HEK293 (cell line): Measurements from ENCODE around the gene RMDN3.
A peak's percentile ranks its signal among the peaks of the same experiment; 100 is the strongest.

ENCODE experiments used
- CTCF ChIA-PET: fragments of 350-600 bp; formaldehyde crosslinking; extraction: SDS; loops from one replicate; lab custom pipeline; 2021; ENCODE audit warnings: antibody characterized with exemption; lab: Yijun Ruan, JAX
- POLR2A ChIA-PET: fragments of 300-600 bp; formaldehyde crosslinking; extraction: SDS; loops from one replicate; lab custom pipeline; 2020; ENCODE audit warnings: antibody characterized with exemption, inconsistent platforms; lab: Yijun Ruan, JAX
- H3K27ac ChIP-seq: fragments of 200-500 bp; sonication (Bioruptor generic); 2 replicates; pipeline ENCODE4 v1.5.1; 2014; ENCODE audit warnings: low read depth, low read length, control low read depth, inconsistent platforms; ENCODE audit errors: extremely low read depth
- H3K36me3 ChIP-seq, 2 experiments: fragments of 200-500 bp in 1 of 2; sonication (Bioruptor generic) in 1 of 2; 1 replicate in 1 of 2; 2 replicates in 1 of 2; pipeline ENCODE4 v1.5.1; 2014 to 2017; ENCODE audit warnings: inconsistent platforms in 2 of 2, low read length in 2 of 2; ENCODE audit not compliant: control insufficient read depth in 2 of 2, insufficient read depth in 1 of 2
- H3K4me1 ChIP-seq: fragments of 200-500 bp; sonication (Bioruptor generic); 2 replicates; pipeline ENCODE4 v1.5.1; 2014; ENCODE audit warnings: mild to moderate bottlenecking, low read length, inconsistent platforms; ENCODE audit not compliant: control insufficient read depth, insufficient read depth
- H3K4me3 ChIP-seq: 2 replicates; pipeline ENCODE4 v1.5.1; 2011; ENCODE audit warnings: low read depth, mild to moderate bottlenecking, control low read depth, low read length, moderate library complexity
- H3K9me3 ChIP-seq: fragments of 200-500 bp; sonication (Bioruptor generic); 2 replicates; pipeline ENCODE4 v1.5.1; 2014; ENCODE audit warnings: low read depth, low read length, inconsistent platforms; ENCODE audit not compliant: control insufficient read depth, insufficient read depth
- BCL11A ChIP-seq: fragments of 450-650 bp; formaldehyde crosslinking; IDR thresholded peaks from 2 replicates; pipeline ENCODE4 v1.5.1; 2016; ENCODE audit warnings: low read depth, missing biosample characterization, missing genetic modification characterization
- GLIS1 ChIP-seq: fragments of 450-650 bp; formaldehyde crosslinking; IDR thresholded peaks from 2 replicates; pipeline ENCODE4 v1.5.1; 2016; ENCODE audit warnings: missing biosample characterization, missing genetic modification characterization
- HOXD13 ChIP-seq: sonication (generic); formaldehyde crosslinking; IDR thresholded peaks from 2 replicates; pipeline ENCODE4 v1.8.0; 2022; ENCODE audit warnings: missing genetic modification reagents, borderline replicate concordance
- IKZF3 ChIP-seq: fragments of 450-650 bp; IDR thresholded peaks from 2 replicates; pipeline ENCODE4 v1.5.0; 2018; ENCODE audit warnings: missing biosample characterization, mild to moderate bottlenecking, missing genetic modification characterization, moderate library complexity
- KLF1 ChIP-seq: fragments of 450-650 bp; formaldehyde crosslinking; IDR thresholded peaks from 2 replicates; pipeline ENCODE4 v1.5.1; 2016; ENCODE audit warnings: missing biosample characterization, missing genetic modification characterization
- KLF10 ChIP-seq: fragments of 450-650 bp; IDR thresholded peaks from 2 replicates; pipeline ENCODE4 v1.5.1; 2018; ENCODE audit warnings: missing biosample characterization, mild to moderate bottlenecking, missing genetic modification characterization
- KLF7 ChIP-seq: fragments of 450-650 bp; formaldehyde crosslinking; IDR thresholded peaks from 2 replicates; pipeline ENCODE4 v1.5.1; 2016; ENCODE audit warnings: missing biosample characterization, missing genetic modification characterization, borderline replicate concordance
- TRIM28 ChIP-seq: IDR thresholded peaks from 2 replicates; pipeline ENCODE4 v1.6.1; 2011; ENCODE audit warnings: low read length, control low read depth, borderline replicate concordance
- ZBTB17 ChIP-seq: fragments of 450-650 bp; formaldehyde crosslinking; IDR thresholded peaks from 2 replicates; pipeline ENCODE4 v1.5.1; 2016; ENCODE audit warnings: missing biosample characterization, missing genetic modification characterization
- ZBTB20 ChIP-seq: fragments of 450-650 bp; formaldehyde crosslinking; IDR thresholded peaks from 2 replicates; pipeline ENCODE4 v1.5.1; 2016; ENCODE audit warnings: missing biosample characterization, missing genetic modification characterization
- ZBTB21 ChIP-seq: fragments of 450-650 bp; formaldehyde crosslinking; IDR thresholded peaks from 2 replicates; pipeline ENCODE4 v1.5.1; 2017; ENCODE audit warnings: missing biosample characterization, missing genetic modification characterization
- ZBTB48 ChIP-seq: fragments of 450-650 bp; formaldehyde crosslinking; IDR thresholded peaks from 2 replicates; pipeline ENCODE4 v1.5.1; 2016; ENCODE audit warnings: missing biosample characterization, missing genetic modification characterization
- ZFP37 ChIP-seq: fragments of 450-650 bp; formaldehyde crosslinking; IDR thresholded peaks from 2 replicates; pipeline ENCODE4 v1.5.1; 2016; ENCODE audit warnings: missing biosample characterization, missing genetic modification characterization
- ZNF10 ChIP-seq: fragments of 450-650 bp; formaldehyde crosslinking; IDR thresholded peaks from 2 replicates; pipeline ENCODE4 v1.5.1; 2017; ENCODE audit warnings: missing biosample characterization, missing genetic modification characterization
- ZNF132 ChIP-seq: fragments of 450-650 bp; formaldehyde crosslinking; IDR thresholded peaks from 2 replicates; pipeline ENCODE4 v1.5.1; 2017; ENCODE audit warnings: missing biosample characterization, missing genetic modification characterization, borderline replicate concordance
- ZNF19 ChIP-seq: fragments of 450-650 bp; formaldehyde crosslinking; IDR thresholded peaks from 2 replicates; pipeline ENCODE4; 2016; ENCODE audit warnings: missing biosample characterization, missing genetic modification characterization, low read depth
- ZNF214 ChIP-seq: fragments of 450-650 bp; formaldehyde crosslinking; IDR thresholded peaks from 2 replicates; pipeline ENCODE4 v1.5.1; 2017; ENCODE audit warnings: missing biosample characterization, mild to moderate bottlenecking, missing genetic modification characterization, borderline replicate concordance
- ZNF23 ChIP-seq: fragments of 450-650 bp; formaldehyde crosslinking; IDR thresholded peaks from 2 replicates; pipeline ENCODE4 v1.5.1; 2016; ENCODE audit warnings: missing biosample characterization, missing genetic modification characterization, borderline replicate concordance
- ZNF24 ChIP-seq: fragments of 450-650 bp; formaldehyde crosslinking; IDR thresholded peaks from 2 replicates; pipeline ENCODE4 v1.5.1; 2016; ENCODE audit warnings: missing biosample characterization, missing genetic modification characterization
- ZNF274 ChIP-seq, 2 experiments: fragments of 200-500 bp in 1 of 2; fragments of 450-650 bp in 1 of 2; sonication (Bioruptor generic) in 1 of 2; formaldehyde crosslinking in 1 of 2; IDR thresholded peaks; 2 replicates each; pipeline versions ENCODE4 v1.5.1 to v1.6.1; 2014 to 2016; ENCODE audit warnings: borderline replicate concordance in 1 of 2, inconsistent platforms in 1 of 2, low read length in 1 of 2, missing biosample characterization in 1 of 2, missing genetic modification characterization in 1 of 2
- ZNF391 ChIP-seq: fragments of 450-650 bp; formaldehyde crosslinking; IDR thresholded peaks from 2 replicates; pipeline ENCODE4 v1.5.1; 2016; ENCODE audit warnings: low read depth, missing biosample characterization, missing genetic modification characterization, borderline replicate concordance
- ZNF518A ChIP-seq: fragments of 450-650 bp; formaldehyde crosslinking; conservative IDR thresholded peaks from 2 replicates; pipeline ENCODE4 v1.5.1; 2016; ENCODE audit warnings: low read depth, missing biosample characterization, missing genetic modification characterization
- ZNF529 ChIP-seq: fragments of 450-650 bp; formaldehyde crosslinking; IDR thresholded peaks from 2 replicates; pipeline ENCODE4 v1.5.1; 2017; ENCODE audit warnings: missing genetic modification characterization, missing biosample characterization; ENCODE audit not compliant: insufficient replicate concordance
- ZNF580 ChIP-seq: fragments of 450-650 bp; formaldehyde crosslinking; IDR thresholded peaks from 2 replicates; pipeline ENCODE4 v1.5.1; 2016; ENCODE audit warnings: missing biosample characterization, missing genetic modification characterization
- ZNF639 ChIP-seq: fragments of 450-650 bp; formaldehyde crosslinking; IDR thresholded peaks from 2 replicates; pipeline ENCODE4 v1.5.1; 2016; ENCODE audit warnings: missing biosample characterization, missing genetic modification characterization
- ZNF658 ChIP-seq: fragments of 450-650 bp; formaldehyde crosslinking; IDR thresholded peaks from 2 replicates; pipeline ENCODE4; 2016; ENCODE audit warnings: missing biosample characterization, missing genetic modification characterization
- ZNF701 ChIP-seq: fragments of 450-650 bp; formaldehyde crosslinking; IDR thresholded peaks from 2 replicates; pipeline ENCODE4 v1.5.1; 2016; ENCODE audit warnings: missing biosample characterization, missing genetic modification characterization

RMDN3 gene

GRCh38 chr15:40754883-40755811 is at the start of gene RMDN3 (continued):
- TF ChIP-seq ZNF391 = 0 out of 2 replicates have a peak, but pooled peaks have one; percentile 15
- 0 out of 2 replicates have a peak, but pooled peaks have one; percentile 47 for TF ChIP-seq KLF7 (tag by site-specific recombination)
- TF ChIP-seq BCL11A (tag by site-specific recombination) = 0 out of 2 replicates have a peak, but pooled peaks have one; percentile 55
- 0 out of 2 replicates have a peak, but pooled peaks have one; percentile 49 for TF ChIP-seq ZNF580
- TF ChIP-seq ZBTB20 = peak; percentile 48; the same call in 1 of the 2 replicates

- no peaks in the 10 kb centered on the region for H3K9me3 ChIP-seq
- H3K4me3 ChIP-seq = no peak overlapping the region
- H3K36me3 ChIP-seq = no peaks in the 10 kb centered on the region; a peak in 1 of 3 replicates
- POLR2A ChIA-PET = interaction anchor here (0.6 kb wide), 1 partner anchor 232 kb away, joined by 3 read pairs; no protein-coding TSS in a partner anchor
- no peak for TF ChIP-seq ZNF529
- no peak for TF ChIP-seq ZNF19 (tag by site-specific recombination)
- no peak for TF ChIP-seq ZNF639 (tag by site-specific recombination)
- TF ChIP-seq ZNF132 (tag by site-specific recombination) = no peak
- TF ChIP-seq, all 188 proteins: peak for 0
- no peak overlapping the region for H3K27ac ChIP-seq
- H3K4me1 ChIP-seq = no peaks in the 10 kb centered on the region
- CTCF ChIA-PET = interaction anchor here (0.6 to 0.7 kb wide), 4 partner anchors 41 to 154 kb away, joined by 3 to 6 read pairs (median 4); no protein-coding TSS in a partner anchor
Measured at GRCh38 chr15:40803688-40804087, 48.6 kb upstream of the RMDN3 start.

- CTCF ChIA-PET = interaction anchor here (1.8 kb wide), 1 partner anchor 18 kb away, joined by 5 read pairs; no protein-coding TSS in a partner anchor
- no peaks in the 10 kb centered on the region for H3K9me3 ChIP-seq
- no peaks in the 10 kb centered on the region; a peak in 1 of 3 replicates for H3K36me3 ChIP-seq
- H3K4me1 ChIP-seq = no peaks in the 10 kb centered on the region
- no peak overlapping the region for H3K4me3 ChIP-seq
- POLR2A ChIA-PET = no interaction called here
- no peak overlapping the region for H3K27ac ChIP-seq
- TF ChIP-seq KLF1 (tag by site-specific recombination) (no peak), KLF10 (tag by site-specific recombination) (no peak), ZNF658 (tag by site-specific recombination) (no peak), ZNF23 (tag by site-specific recombination) (no peak), ZNF518A (tag by site-specific recombination) (no peak), ZNF214 (tag by site-specific recombination) (no peak), ZBTB21 (tag by site-specific recombination) (no peak), ZBTB17 (no peak), IKZF3 (tag by site-specific recombination) (no peak), GLIS1 (no peak), ZNF701 (tag by site-specific recombination) (no peak), ZNF274 (IDR thresholded peaks at IDR 0.05; ENCODE audit: low read length) (no peak), ZNF274 (tag by site-specific recombination; IDR thresholded peaks at IDR 0.05; ENCODE audit: borderline replicate concordance) (no peak), ZNF10 (tag by site-specific recombination) (no peak), ZFP37 (tag by site-specific recombination) (no peak), TRIM28 (no peak), HOXD13 (no peak), ZNF24 (no peak), ZBTB48 (no peak)
Measured at GRCh38 chr15:40803076-40803475, 48.0 kb upstream of the RMDN3 start.
